NT2/D1 (cell line): ENCODE results near the gene TNFRSF8.
"Not testable (repeated sequence)": the region's sequence is repeated elsewhere in the genome, so short reads cannot be mapped to it uniquely, and the experiment has no call there.

Experiments
- DNase-seq: peaks from one replicate; pipeline ENCODE4 v3.0.0-alpha.2; 2011; ENCODE audit warnings: low read depth, low spot score
- H3K27me3 ChIP-seq: 2 replicates; pipeline ENCODE4 v1.6.0; 2011; ENCODE audit warnings: mild to moderate bottlenecking; ENCODE audit not compliant: insufficient read length, insufficient read depth
- H3K36me3 ChIP-seq: 2 replicates; pipeline ENCODE4 v1.6.1; 2011; ENCODE audit warnings: mild to moderate bottlenecking, low read length, mixed read lengths; ENCODE audit not compliant: insufficient read depth, insufficient read length
- H3K4me1 ChIP-seq: 2 replicates; pipeline ENCODE4 v1.5.1; 2011; ENCODE audit not compliant: insufficient read depth, insufficient read length
- H3K4me3 ChIP-seq: 2 replicates; pipeline ENCODE4 v1.5.1; 2011; ENCODE audit warnings: low read depth; ENCODE audit not compliant: insufficient read length
- H3K9ac ChIP-seq: 2 replicates; pipeline ENCODE4 v1.6.0; 2011; ENCODE audit warnings: low read depth; ENCODE audit not compliant: insufficient read length
- H3K9me3 ChIP-seq: 2 replicates; pipeline ENCODE4 v1.5.1; 2011; ENCODE audit warnings: mild to moderate bottlenecking, low read length; ENCODE audit not compliant: insufficient read depth
- SUZ12 ChIP-seq: IDR thresholded peaks from 2 replicates; pipeline ENCODE4 v1.6.1; 2011; ENCODE audit not compliant: insufficient read length, insufficient read depth; ENCODE audit errors: extremely low read depth
- YY1 ChIP-seq: IDR thresholded peaks from 2 replicates; pipeline ENCODE4 v1.6.1; 2011; ENCODE audit not compliant: insufficient read length, insufficient read depth
- ZNF274 ChIP-seq: IDR thresholded peaks from 2 replicates; pipeline ENCODE4 v1.6.1; 2011; ENCODE audit warnings: mild to moderate bottlenecking, low read depth, low read length

Gene TNFRSF8

DNA sequence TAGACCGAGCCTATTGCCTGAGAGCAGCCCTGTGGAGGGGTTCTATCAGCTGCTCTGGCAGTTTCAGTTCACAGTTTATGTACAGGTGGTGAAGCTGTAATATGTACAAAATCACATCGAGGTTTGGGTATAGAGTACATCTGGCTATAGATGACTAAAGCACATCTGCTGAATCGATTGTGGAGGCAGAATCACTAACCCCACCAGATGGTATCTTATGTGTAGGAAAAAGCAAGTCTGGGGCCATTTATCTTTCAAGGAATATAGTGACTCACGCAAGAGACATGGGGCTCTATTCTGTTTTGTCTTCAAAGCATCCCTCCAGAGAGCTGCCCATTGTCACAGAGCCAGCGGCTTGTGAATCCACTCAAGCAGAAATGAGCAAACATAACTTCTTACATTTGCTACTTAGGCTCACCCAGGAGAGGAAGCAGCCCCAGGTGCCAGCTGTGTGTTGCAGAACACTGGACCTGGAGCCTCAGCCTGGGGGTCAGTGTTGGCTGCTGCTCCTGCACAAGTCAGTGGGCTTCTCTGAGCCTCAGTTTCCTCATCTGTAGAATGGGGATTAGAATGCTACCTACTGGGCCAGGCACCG lies 22.5 kb upstream of the TNFRSF8 start:
- no peak overlapping the region for H3K9ac ChIP-seq
- H3K4me3 ChIP-seq: no peak overlapping the region
- no peaks in the 10 kb centered on the region for H3K9me3 ChIP-seq
- H3K36me3 ChIP-seq: no peaks in the 10 kb centered on the region
- no peaks in the 10 kb centered on the region for H3K27me3 ChIP-seq
- DNase-seq: no peak
- TF ChIP-seq SUZ12: no peak
- TF ChIP-seq YY1: no peak
- no peak for TF ChIP-seq ZNF274
- H3K4me1 ChIP-seq: peaks cover 2% of the 10 kb centered on the region

DNA sequence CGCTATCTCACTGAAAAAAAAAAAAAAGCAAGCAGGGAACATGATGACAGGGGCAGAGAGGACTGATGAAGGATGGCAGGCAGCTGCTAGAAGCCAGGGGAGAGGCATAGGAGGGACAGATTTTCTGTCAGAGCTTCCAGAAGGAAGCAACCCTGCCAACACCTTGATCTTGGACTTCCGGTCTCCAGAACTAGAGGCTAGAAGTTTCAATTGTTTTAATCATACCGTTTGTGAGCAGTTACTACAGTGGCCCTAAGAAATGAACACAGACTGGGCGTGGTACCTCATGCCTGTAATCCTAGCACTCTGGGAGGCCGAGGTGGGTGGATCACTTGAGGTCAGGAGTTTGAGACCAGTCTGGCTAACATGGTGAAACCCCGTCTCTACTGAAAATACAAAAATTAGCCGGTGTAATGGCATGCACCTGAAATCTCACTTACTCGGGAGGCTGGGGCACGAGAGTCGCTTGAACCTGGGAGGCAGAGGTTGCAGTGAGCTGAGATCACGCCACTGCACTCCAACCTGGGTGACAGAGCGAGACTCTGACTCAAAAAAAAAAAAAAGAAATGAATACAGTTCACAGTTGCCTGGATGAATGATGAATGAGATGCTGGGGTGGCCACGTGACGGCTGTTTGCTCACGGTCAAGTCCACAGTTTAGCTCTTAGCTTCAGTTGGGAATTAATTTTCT lies 18.8 kb upstream of the TNFRSF8 start:
- not testable (repeated sequence) for H3K36me3 ChIP-seq, H3K27me3 ChIP-seq, DNase-seq, H3K9me3 ChIP-seq, H3K9ac ChIP-seq, H3K4me1 ChIP-seq, H3K4me3 ChIP-seq

DNA sequence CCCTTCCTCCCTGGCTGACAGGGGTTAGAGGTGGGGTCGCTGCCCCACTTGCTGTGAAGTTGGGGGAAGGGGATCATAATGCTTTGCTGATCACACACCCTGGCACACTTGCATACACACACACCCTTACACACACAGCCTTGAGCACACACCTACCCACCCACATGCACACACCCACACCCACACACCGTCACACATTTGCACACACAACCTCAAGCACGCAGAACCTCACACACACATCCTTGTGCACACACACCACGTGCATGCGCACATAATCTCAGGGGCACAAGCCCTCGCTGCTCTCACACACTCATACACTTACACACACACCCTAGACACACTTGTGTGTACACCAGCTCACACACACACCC lies 16.4 kb upstream of the TNFRSF8 start:
- TF ChIP-seq ZNF274 (no peak), YY1 (no peak), SUZ12 (no peak)
- DNase-seq: no peak
- no peaks in the 10 kb centered on the region; the same call in 1 of the 2 replicates for H3K9me3 ChIP-seq
- no peak overlapping the region for H3K9ac ChIP-seq
- no peak overlapping the region for H3K4me3 ChIP-seq
- no peaks in the 10 kb centered on the region for H3K27me3 ChIP-seq
- H3K36me3 ChIP-seq: no peaks in the 10 kb centered on the region
- peaks cover 1% of the 10 kb centered on the region for H3K4me1 ChIP-seq

DNA sequence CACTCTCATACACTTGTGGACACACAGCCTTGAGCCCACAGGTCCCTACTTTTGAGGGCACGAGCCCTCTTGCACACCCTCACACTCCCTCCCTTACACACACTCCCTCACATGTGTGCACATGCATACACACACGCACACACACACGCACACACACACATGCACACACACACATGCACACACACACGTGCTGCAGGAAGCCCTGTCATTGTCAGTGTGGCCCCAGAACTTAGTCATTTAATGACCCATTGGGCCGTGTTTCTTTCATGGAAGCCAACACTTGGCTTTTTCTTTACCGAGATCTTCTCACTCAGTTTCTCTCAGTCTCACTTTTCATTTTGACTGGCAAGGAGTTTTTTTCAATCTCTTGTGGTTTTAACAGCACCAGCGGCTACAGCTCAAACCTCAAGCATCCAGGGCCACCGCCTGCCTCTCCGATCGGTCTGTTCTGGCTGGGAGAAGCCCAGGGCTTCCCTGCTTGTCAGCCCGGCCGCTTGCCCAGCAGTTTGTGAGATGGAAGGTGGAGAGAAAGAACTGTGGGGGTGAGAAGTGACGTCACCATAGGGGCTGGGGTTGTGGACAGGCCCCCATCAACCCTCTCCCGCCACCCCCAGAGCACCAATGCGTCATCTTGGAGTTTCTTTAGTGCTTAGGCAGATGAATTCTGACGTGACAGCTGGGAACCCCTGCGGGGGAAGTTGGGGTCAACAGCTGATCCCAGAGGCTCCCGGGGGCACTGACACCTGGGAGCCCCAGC lies 15.8 kb upstream of the TNFRSF8 start:
- Histone ChIP-seq H3K4me3 (no peak overlapping the region), H3K36me3 (no peaks in the 10 kb centered on the region), H3K9ac (no peak overlapping the region), H3K27me3 (no peaks in the 10 kb centered on the region), H3K4me1 (peaks cover 3% of the 10 kb centered on the region), H3K9me3 (no peaks in the 10 kb centered on the region; the same call in 1 of the 2 replicates)
- TF ChIP-seq SUZ12 (no peak), ZNF274 (no peak), YY1 (no peak)
- DNase-seq: no peak

DNA sequence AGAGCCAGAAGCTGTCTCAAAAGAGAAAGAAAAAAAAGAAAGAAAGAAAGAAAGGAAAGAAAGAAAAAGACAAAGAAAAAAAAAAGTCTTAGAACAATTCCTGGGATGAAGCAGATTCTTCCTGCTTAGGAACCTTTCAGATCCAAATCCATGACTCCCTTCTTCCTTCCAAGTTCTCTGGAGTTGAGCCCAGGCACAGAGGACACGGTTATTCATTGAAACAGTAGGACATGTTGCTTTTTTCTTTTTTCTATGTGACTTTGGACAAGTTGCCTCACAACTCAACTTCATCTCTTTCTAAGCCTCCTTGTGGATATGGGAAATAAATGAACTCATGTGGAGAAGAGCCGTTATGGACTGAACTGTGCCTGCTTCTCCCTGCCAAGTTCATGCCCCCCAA lies 14.7 kb upstream of the TNFRSF8 start:
- Histone ChIP-seq H3K27me3 (no peaks in the 10 kb centered on the region), H3K9me3 (no peaks in the 10 kb centered on the region; the same call in 1 of the 2 replicates), H3K4me1 (peaks cover 5% of the 10 kb centered on the region), H3K9ac (no peak overlapping the region), H3K36me3 (no peaks in the 10 kb centered on the region), H3K4me3 (no peak overlapping the region)
- TF ChIP-seq YY1: no peak
- no peak for TF ChIP-seq SUZ12
- TF ChIP-seq ZNF274: no peak
- no peak for DNase-seq

DNA sequence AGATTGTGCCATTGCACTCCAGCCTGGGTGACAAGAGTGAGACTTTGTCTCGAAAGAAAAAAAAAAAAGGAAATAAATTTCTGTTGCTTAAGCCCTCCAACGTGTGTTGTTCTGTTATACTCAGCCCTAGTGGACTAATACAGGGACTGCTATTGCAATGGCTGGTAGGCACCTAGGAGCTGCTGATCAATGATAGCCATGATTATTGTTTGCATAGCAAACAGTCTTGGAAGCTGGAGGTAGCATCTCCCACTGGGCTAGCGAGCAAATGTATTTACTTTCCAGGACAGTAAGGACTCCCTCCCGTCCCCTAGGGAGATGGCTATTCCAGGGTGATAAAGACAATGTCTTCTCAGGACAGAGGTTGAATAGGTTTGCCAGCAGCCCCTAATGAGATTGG lies 13.5 kb upstream of the TNFRSF8 start:
- Histone ChIP-seq H3K4me1 (peaks cover 5% of the 10 kb centered on the region), H3K9ac (no peak overlapping the region), H3K9me3 (no peaks in the 10 kb centered on the region; the same call in 1 of the 2 replicates), H3K27me3 (no peaks in the 10 kb centered on the region), H3K4me3 (no peak overlapping the region), H3K36me3 (no peaks in the 10 kb centered on the region)
- no peak for TF ChIP-seq ZNF274
- TF ChIP-seq SUZ12: no peak
- no peak for TF ChIP-seq YY1
- DNase-seq: no peak

DNA sequence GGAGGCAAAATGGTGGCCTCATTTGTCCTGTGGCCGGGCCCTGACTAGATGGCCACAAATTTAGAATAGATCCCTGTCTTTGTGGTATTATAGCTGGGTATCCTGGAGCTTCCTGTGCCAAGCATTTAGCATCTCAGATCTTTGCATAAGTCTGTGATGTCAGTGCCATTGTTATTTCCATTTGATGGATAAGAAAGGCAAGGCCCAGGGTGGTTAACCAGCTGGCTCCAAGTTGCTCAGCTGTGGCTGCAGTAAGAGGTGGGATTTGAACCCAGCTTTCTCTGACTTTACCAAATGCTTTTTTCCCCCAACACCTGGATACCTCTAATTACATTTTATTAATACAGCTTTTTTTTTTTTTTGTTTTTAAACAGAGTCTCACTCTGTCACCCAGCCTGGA lies 11.7 kb upstream of the TNFRSF8 start:
- H3K9ac ChIP-seq: no peak overlapping the region
- H3K4me3 ChIP-seq: no peak overlapping the region
- TF ChIP-seq ZNF274: no peak
- no peak for TF ChIP-seq SUZ12
- no peak for TF ChIP-seq YY1
- no peaks in the 10 kb centered on the region for H3K27me3 ChIP-seq
- H3K4me1 ChIP-seq: peaks cover 5% of the 10 kb centered on the region
- no peak for DNase-seq
- H3K36me3 ChIP-seq: no peaks in the 10 kb centered on the region
- H3K9me3 ChIP-seq: no peaks in the 10 kb centered on the region; the same call in 1 of the 2 replicates
